ENCODE data around the gene PIP4K2A. TPM values are rescaled to one million over a fixed set of nuclear protein-coding genes. Genes with fewer than 3 reads are reported as not detected.

PIP4K2A gene
- total and polyA plus RNA-seq, 2 of the 8 experiments (the other 6 are each of a cell fraction or from before 2014, with no cell fraction given), result 19.0 to 60.9 TPM

GRCh38 chr10:22599636-22600228 is 114.6 kb downstream of the PIP4K2A start:
- H3K9ac ChIP-seq (replicated peaks in 1 of 4; ENCODE audit: extremely low read depth in 1 of 4, low read depth in 3 of 4, low read length in 3 of 4), result no peak overlapping the region
- no peaks in the 10 kb centered on the region for H3K23me2 ChIP-seq (ENCODE audit: low read depth, low read length)
- no peak for FAIRE-seq
- H3K36me3 ChIP-seq (ENCODE audit: control insufficient read depth in 2 of 4, insufficient read depth in 4 of 4, low read length in 3 of 4), result no peaks in the 10 kb centered on the region; a peak in 2 of 8 replicates
- no peak overlapping the region for H3K14ac ChIP-seq (ENCODE audit: insufficient read length)
- ChIA-PET CTCF (ENCODE audit: partially characterized antibody) (interaction anchor here (4.1 kb wide), 1 partner anchor 15 kb away, joined by 20 read pairs; no protein-coding TSS in a partner anchor), POLR2A (ENCODE audit: partially characterized antibody) (no interaction called here)
- H2BK15ac ChIP-seq (ENCODE audit: low read length), result no peak overlapping the region
- H3K4me1 ChIP-seq (replicated peaks in 1 of 4; ENCODE audit: control insufficient read depth in 3 of 4, insufficient read depth in 4 of 4, low read length in 3 of 4), result peaks cover 0 to 9% (median 1%) of the 10 kb centered on the region in 4 experiments; a peak in 3 of 7 replicates
- no peak overlapping the region for H3K4ac ChIP-seq (replicated peaks; ENCODE audit: insufficient read length, low read depth, low read length)
- H2BK120ac ChIP-seq (replicated peaks; ENCODE audit: low read depth, low read length), result no peak overlapping the region
- H3K27me3 ChIP-seq (replicated peaks in 1 of 4; ENCODE audit: control insufficient read depth in 3 of 4, extremely low read depth in 1 of 4, insufficient read depth in 3 of 4, low read length in 3 of 4), result no peaks in the 10 kb centered on the region
- no peak overlapping the region for H4K8ac ChIP-seq (ENCODE audit: extremely low read depth, insufficient read depth, low read length)
- no peak overlapping the region for H2BK12ac ChIP-seq (ENCODE audit: low read depth, low read length)
- no peak overlapping the region for H2BK20ac ChIP-seq (ENCODE audit: low read length)
- peaks cover 0 to 15% of the 10 kb centered on the region in 2 experiments; a peak in 1 of 4 replicates for H3K79me2 ChIP-seq (ENCODE audit: control insufficient read depth in 1 of 2, insufficient read depth in 2 of 2, low read length in 2 of 2)
- peaks cover 7% of the 10 kb centered on the region; the same call in 1 of the 2 replicates for H3K79me1 ChIP-seq (ENCODE audit: low read depth, low read length)
- H2AFZ ChIP-seq (ENCODE audit: low read length), result no peak overlapping the region
- no peak for TF ChIP-seq HDAC2 (IDR thresholded peaks at IDR 0.05; ENCODE audit: borderline replicate concordance in 1 of 2, low read depth in 2 of 2, low read length in 2 of 2)
- TF ChIP-seq EGR1 (IDR thresholded peaks at IDR 0.05; ENCODE audit: borderline replicate concordance, low read depth, low read length), result no peak
- TF ChIP-seq TEAD4 (IDR thresholded peaks at IDR 0.05; ENCODE audit: low read depth, low read length), result no peak
- no peak for TF ChIP-seq SUZ12 (IDR thresholded peaks at IDR 0.05; ENCODE audit: low read length)
- no peak for TF ChIP-seq POLR2A (IDR thresholded peaks at IDR 0.05; ENCODE audit: control extremely low read depth in 1 of 2, low read depth in 2 of 2, low read length in 2 of 2)
- TF ChIP-seq MAX (IDR thresholded peaks at IDR 0.05), result no peak
- no peak for TF ChIP-seq NANOG (IDR thresholded peaks at IDR 0.05; ENCODE audit: insufficient read depth, low read depth, low read length, poor library complexity, severe bottlenecking)
- TF ChIP-seq CREB1 (IDR thresholded peaks at IDR 0.05), result no peak
- TF ChIP-seq YY1 (IDR thresholded peaks at IDR 0.05; ENCODE audit: low read depth, low read length), result no peak
- TF ChIP-seq SIN3A (conservative IDR thresholded peaks at IDR 0.05 in 1 of 2, IDR thresholded peaks at IDR 0.05 in 1 of 2; ENCODE audit: low read depth in 1 of 2, low read length in 2 of 2), result no peak
- no peak for TF ChIP-seq HDAC6 (IDR thresholded peaks at IDR 0.05; ENCODE audit: low read depth, low read length)
- TF ChIP-seq EZH2 (IDR thresholded peaks at IDR 0.05; ENCODE audit: low read depth, low read length, severe bottlenecking), result no peak
- TF ChIP-seq SP4 (IDR thresholded peaks at IDR 0.05; ENCODE audit: low read length), result no peak
- no peak overlapping the region for H3K23ac ChIP-seq (ENCODE audit: insufficient read length)
- 89% methylated on average over 11 of the region's 11 CpGs; no CpG with 5 or more reads in 1 of the 2 experiments for WGBS, 2 experiments (ENCODE audit: extremely low coverage in 1 of 2, insufficient coverage in 1 of 2, insufficient read length in 1 of 2, insufficient replicate concordance in 2 of 2, low coverage in 1 of 2, low lambda C conversion rate in 2 of 2, missing lambda C conversion rate in 1 of 2)
- H2AK5ac ChIP-seq (ENCODE audit: low read depth, low read length), result no peak overlapping the region
- DNase-seq (ENCODE audit: low read depth in 1 of 2, low spot score in 2 of 2), result no peak
- H3K27ac ChIP-seq (ENCODE audit: low read depth, low read length), result no peak overlapping the region
- H4K91ac ChIP-seq (replicated peaks; ENCODE audit: insufficient read length, low read length), result no peak overlapping the region
- no peak overlapping the region for H3K4me2 ChIP-seq (ENCODE audit: insufficient read depth in 1 of 2, low read depth in 2 of 2, low read length in 2 of 2)
- no peak overlapping the region for H2BK5ac ChIP-seq (ENCODE audit: low read depth, low read length)
- peaks cover 0 to 4% of the 10 kb centered on the region in 2 experiments for H4K20me1 ChIP-seq (replicated peaks in 1 of 2; ENCODE audit: control insufficient read depth in 1 of 2, insufficient read depth in 2 of 2, low read length in 2 of 2)
- no peaks in the 10 kb centered on the region for H3K9me3 ChIP-seq (ENCODE audit: insufficient read depth in 2 of 2, low read depth in 1 of 2, low read length in 1 of 2)
- no peak overlapping the region for H4K5ac ChIP-seq (ENCODE audit: insufficient read length, low read depth, low read length)
- H3K18ac ChIP-seq (ENCODE audit: extremely low read depth, low read length), result no peak overlapping the region
- no peak overlapping the region for H3K56ac ChIP-seq (replicated peaks; ENCODE audit: insufficient read length, low read depth, low read length)
- no peak overlapping the region for H3K4me3 ChIP-seq (ENCODE audit: extremely low read depth in 1 of 4, insufficient read depth in 2 of 4, low read depth in 3 of 4, low read length in 4 of 4)

Measured in H1 (cell line).